HepG2 (cell line): ENCODE measurements around the gene SOX12. TPM values are rescaled to one million over a fixed set of nuclear protein-coding genes. Genes with fewer than 3 reads are reported as not detected.

ENCODE experiments used
- CSRNP1 ChIP-seq: sonication (generic); formaldehyde crosslinking; IDR thresholded peaks from 2 replicates; pipeline ENCODE4 v1.8.1; 2023; ENCODE audit warnings: mild to moderate bottlenecking, missing genetic modification reagents
- DZIP1 ChIP-seq: sonication (generic); formaldehyde crosslinking; IDR thresholded peaks from 2 replicates; pipeline ENCODE4 v1.5.0; 2020; ENCODE audit warnings: mild to moderate bottlenecking, missing genetic modification reagents
- EED ChIP-seq: sonication (generic); formaldehyde crosslinking; IDR thresholded peaks from 2 replicates; pipeline ENCODE4 v1.5.0; 2020; ENCODE audit warnings: mild to moderate bottlenecking, missing genetic modification reagents
- IRX3 ChIP-seq: sonication (generic); formaldehyde crosslinking; IDR thresholded peaks from 2 replicates; pipeline ENCODE4 v1.8.1; 2023; ENCODE audit warnings: mild to moderate bottlenecking, low read depth, missing genetic modification reagents, borderline replicate concordance
- NR1H2 ChIP-seq: sonication (generic); formaldehyde crosslinking; IDR thresholded peaks from 2 replicates; pipeline ENCODE4 v1.8.1; 2022; ENCODE audit warnings: low read depth, missing genetic modification reagents, borderline replicate concordance
- POLR2G ChIP-seq: fragments of 200-400 bp; formaldehyde crosslinking; IDR thresholded peaks from 2 replicates; pipeline ENCODE4 v1.6.1; 2018; ENCODE audit warnings: mild to moderate bottlenecking, low read depth, low read length, moderate library complexity
- RBFOX2 ChIP-seq: fragments of 200-400 bp; formaldehyde crosslinking; IDR thresholded peaks from 2 replicates; pipeline ENCODE4 v1.6.1; 2017; ENCODE audit warnings: low read depth, mild to moderate bottlenecking, low read length
- RBM22 ChIP-seq: fragments of 200-400 bp; formaldehyde crosslinking; optimal IDR thresholded peaks from 2 replicates; pipeline ENCODE3; 2017; ENCODE audit warnings: mild to moderate bottlenecking, low read length, moderate library complexity
- SAP130 ChIP-seq: IDR thresholded peaks from 2 replicates; pipeline ENCODE4 v1.6.1; 2016; ENCODE audit warnings: low read depth
- SMYD3 ChIP-seq: sonication (generic); formaldehyde crosslinking; IDR thresholded peaks from 2 replicates; pipeline ENCODE4 v1.8.1; 2023; ENCODE audit warnings: mild to moderate bottlenecking, missing genetic modification reagents
- SP1 ChIP-seq, 2 experiments: fragments of 450-650 bp in 1 of 2; sonication (generic) in 1 of 2; formaldehyde crosslinking in 1 of 2; IDR thresholded peaks; 2 replicates each; pipeline versions ENCODE4 v1.4.0 to v1.6.1; 2016 to 2020; ENCODE audit warnings: missing genetic modification reagents in 1 of 2
- STAG1 ChIP-seq: sonication (generic); formaldehyde crosslinking; IDR thresholded peaks from 2 replicates; pipeline ENCODE4 v1.4.0; 2020; ENCODE audit warnings: missing genetic modification reagents
- TFDP1 ChIP-seq: IDR thresholded peaks from 2 replicates; pipeline ENCODE4 v1.6.1; 2016; ENCODE audit warnings: missing compliant biosample characterization, missing genetic modification reagents, borderline replicate concordance
- ZC3H13 ChIP-seq: sonication (generic); formaldehyde crosslinking; IDR thresholded peaks from 2 replicates; pipeline ENCODE4 v1.8.1; 2023; ENCODE audit warnings: mild to moderate bottlenecking, missing genetic modification reagents, moderate library complexity
- ZNF710 ChIP-seq: sonication (generic); formaldehyde crosslinking; IDR thresholded peaks from 2 replicates; pipeline ENCODE4 v1.5.0; 2020; ENCODE audit warnings: mild to moderate bottlenecking, missing genetic modification reagents, borderline replicate concordance
- polyA plus RNA-seq, 8 experiments: library from polyadenylated mRNA; depleted of rRNA in 3 of 8; stranded (reverse) in 7 of 8; unstranded in 1 of 8; fragments of >200 nt; fragmentation: Illumina TruSeq in 4 of 8; extraction: Trizol in 4 of 8; gene quantifications; 2 replicates each; pipeline versions ENCODE4 v1.2.1 to v1.2.3, GENCODE V29; 2011 to 2016; ENCODE audit warnings: low read depth in 4 of 8, missing spikeins in 1 of 8, mixed read lengths in 1 of 8; ENCODE audit not compliant: insufficient read depth in 1 of 8
- total RNA-seq, 5 experiments: library from RNA; depleted of rRNA; stranded (reverse); fragments of >200 nt; fragmentation: Illumina TruSeq; extraction: Trizol; gene quantifications; 2 replicates each; pipeline ENCODE4 v1.2.3, GENCODE V29; 2016; ENCODE audit warnings: low read depth in 1 of 5

SOX12 gene
- total and polyA plus RNA-seq, 2 of the 13 experiments (the other 11 are each of a cell fraction or from before 2014, with no cell fraction given), result 10.0 to 18.7 TPM

GRCh38 chr20:328975-329695, 3.8 kb downstream of the SOX12 start (continued):
- TF ChIP-seq RBFOX2 (0 out of 2 replicates have a peak, but pooled peaks have one; percentile 12), POLR2G (peak; percentile 43), CSRNP1 (CRISPR knock-in tag) (0 out of 2 replicates have a peak, but pooled peaks have one; percentile 10), ZC3H13 (CRISPR knock-in tag) (peak; percentile 86), EED (CRISPR knock-in tag) (0 out of 2 replicates have a peak, but pooled peaks have one; percentile 54), STAG1 (CRISPR knock-in tag) (no peak), SAP130 (CRISPR knock-in tag) (peak; percentile 26; the same call in 1 of the 2 replicates), SP1 (IDR thresholded peaks at IDR 0.05) (no peak), SP1 (CRISPR knock-in tag; IDR thresholded peaks at IDR 0.05) (no peak), RBM22 (peak; percentile 68), NR1H2 (CRISPR knock-in tag) (no peak), IRX3 (CRISPR knock-in tag) (0 out of 2 replicates have a peak, but pooled peaks have one; percentile 42), SMYD3 (CRISPR knock-in tag) (peak; percentile 56; the same call in 1 of the 2 replicates), DZIP1 (CRISPR knock-in tag) (0 out of 2 replicates have a peak, but pooled peaks have one; percentile 17), TFDP1 (0 out of 2 replicates have a peak, but pooled peaks have one; percentile 9), ZNF710 (CRISPR knock-in tag) (0 out of 2 replicates have a peak, but pooled peaks have one; percentile 4)
